GM19043 (cell line): ENCODE measurements around the gene RPS6KA2.
"Not testable (repeated sequence)": the region's sequence is repeated elsewhere in the genome, so short reads cannot be mapped to it uniquely, and the experiment has no call there.

ENCODE experiments used
- ATAC-seq: cut with Tn5 transposase; IDR thresholded peaks from one replicate; pipeline ENCODE4 v1.9.1; 2021; ENCODE audit warnings: low read depth; ENCODE audit not compliant: unreplicated experiment

RPS6KA2 gene

GRCh38 chr6:166413491-166413951, 213.5 kb downstream of the RPS6KA2 start:
- no peak for ATAC-seq

- no peak for ATAC-seq
These were observed 214.1 kb downstream of the RPS6KA2 start for GRCh38 chr6:166412911-166413384.

- no peak for ATAC-seq
These were observed 214.7 kb downstream of the RPS6KA2 start for GRCh38 chr6:166412156-166412910.

GRCh38 chr6:166411721-166412151, 215.3 kb downstream of the RPS6KA2 start:
- ATAC-seq: no peak

GRCh38 chr6:166411271-166411670, 215.8 kb downstream of the RPS6KA2 start:
- ATAC-seq: no peak

GRCh38 chr6:166410426-166410935, 216.6 kb downstream of the RPS6KA2 start:
- ATAC-seq: no peak

GRCh38 chr6:166408936-166409755, 217.9 kb downstream of the RPS6KA2 start:
- ATAC-seq: no peak

- ATAC-seq: no peak
These were observed 220.9 kb downstream of the RPS6KA2 start for GRCh38 chr6:166406197-166406596.

- ATAC-seq: no peak
These were observed 221.7 kb downstream of the RPS6KA2 start for GRCh38 chr6:166405386-166405785.

GRCh38 chr6:166402582-166403277, 224.3 kb downstream of the RPS6KA2 start:
- ATAC-seq: no peak

GRCh38 chr6:166400649-166401250, 226.3 kb downstream of the RPS6KA2 start:
- ATAC-seq: peak; percentile 67

GRCh38 chr6:166400181-166400580, 226.9 kb downstream of the RPS6KA2 start:
- no peak for ATAC-seq

- no peak for ATAC-seq
These were observed 228.7 kb downstream of the RPS6KA2 start for GRCh38 chr6:166398348-166398747.

- no peak for ATAC-seq
These were observed 229.2 kb downstream of the RPS6KA2 start for GRCh38 chr6:166397849-166398248.

- ATAC-seq: no peak
These were observed 231.3 kb downstream of the RPS6KA2 start for GRCh38 chr6:166395778-166396177.

- ATAC-seq: no peak
These were observed 231.7 kb downstream of the RPS6KA2 start for GRCh38 chr6:166395351-166395750.

GRCh38 chr6:166394036-166394892, 232.8 kb downstream of the RPS6KA2 start:
- ATAC-seq: no peak

- no peak for ATAC-seq
These were observed 233.6 kb downstream of the RPS6KA2 start for GRCh38 chr6:166393535-166393823.

GRCh38 chr6:166392755-166393534, 234.1 kb downstream of the RPS6KA2 start:
- ATAC-seq: not testable (repeated sequence)
